Vagina (tissue), 2 donors: ENCODE measurements around the gene EDAR. TPM values are rescaled to one million over a fixed set of nuclear protein-coding genes. Genes with fewer than 3 reads are reported as not detected.

Source experiments
- DNase-seq, 2 donors: peaks; one replicate each; pipeline ENCODE4 v3.0.0-alpha.2; 2017; ENCODE audit errors: extremely low spot score in 2 of 2
- H3K27ac ChIP-seq: fragments of 200-600 bp; sonication (generic); one replicate; pipeline ENCODE4 v1.5.1; 2019
- H3K27me3 ChIP-seq: fragments of 200-600 bp; sonication (generic); one replicate; pipeline ENCODE4 v1.5.1; 2019
- H3K36me3 ChIP-seq, 2 donors: fragments of 200-600 bp; sonication (generic); one replicate each; pipeline ENCODE4 v1.5.1; 2017 to 2019
- H3K4me1 ChIP-seq: fragments of 200-600 bp; sonication (generic); one replicate; pipeline ENCODE4 v1.5.1; 2019
- H3K4me3 ChIP-seq, 2 donors: fragments of 200-600 bp; sonication (generic); 1 replicate in 1 of 2; 2 replicates in 1 of 2; pipeline ENCODE4 v1.5.1; 2016 to 2019
- H3K9me3 ChIP-seq: fragments of 200-600 bp; sonication (generic); one replicate; pipeline ENCODE4 v1.5.1; 2019
- CTCF ChIP-seq, 3 experiments: fragments of 450-650 bp in 2 of 3; fragments of 200-600 bp in 1 of 3; sonication (generic) in 1 of 3; IDR thresholded peaks; one replicate each; pipeline ENCODE4 v1.5.1; 2017 to 2019; ENCODE audit warnings: antibody characterized with exemption in 3 of 3, mild to moderate bottlenecking in 2 of 3, moderate library complexity in 2 of 3
- POLR2A ChIP-seq, 2 donors: fragments of 450-650 bp; IDR thresholded peaks; one replicate each; pipeline ENCODE4 v1.6.1; 2017; ENCODE audit warnings: antibody characterized with exemption in 2 of 2, mild to moderate bottlenecking in 2 of 2, moderate library complexity in 2 of 2
- POLR2AphosphoS5 ChIP-seq, 2 donors: sonication (generic); formaldehyde crosslinking; IDR thresholded peaks; one replicate each; pipeline ENCODE4 v1.9.0; 2017; ENCODE audit warnings: antibody characterized with exemption in 2 of 2, mild to moderate bottlenecking in 2 of 2, low read depth in 1 of 2; ENCODE audit not compliant: insufficient read depth in 1 of 2
- intact Hi-C: fragments of 100-400 bp; cut with DNase I; formaldehyde crosslinking; loops from one replicate; pipeline ENCODE4 v1.15.1; 2023
- total RNA-seq: library from RNA; depleted of rRNA; stranded (reverse); fragments of >200 nt; gene quantifications from one replicate; pipeline ENCODE4 v1.2.3, GENCODE V29; 2016

EDAR gene
- total RNA-seq, 1 donor from 2014 or later: 0.74 TPM

- H3K4me1 ChIP-seq: peaks cover 12% of the 10 kb centered on the region
- TF ChIP-seq POLR2AphosphoS5 (IDR thresholded peaks at IDR 0.05; ENCODE audit: insufficient read depth in 1 of 2, low read depth in 1 of 2): no peak
- TF ChIP-seq POLR2A (IDR thresholded peaks at IDR 0.05): no peak
- no peak for TF ChIP-seq CTCF (IDR thresholded peaks at IDR 0.05)
- H3K36me3 ChIP-seq: no peaks in the 10 kb centered on the region
Observed at GRCh38 chr2:108918156-108918874, 70.7 kb downstream of the EDAR start.

GRCh38 chr2:108917526-108917925, 71.5 kb downstream of the EDAR start:
- intact Hi-C loops: no loop called here
- peaks cover 9% of the 10 kb centered on the region for H3K4me1 ChIP-seq
- DNase-seq: peak; percentile 44 to 91
- no peak overlapping the region for H3K27ac ChIP-seq
- no peaks in the 10 kb centered on the region for H3K36me3 ChIP-seq
- no peak for TF ChIP-seq POLR2A (IDR thresholded peaks at IDR 0.05)
- TF ChIP-seq POLR2AphosphoS5 (IDR thresholded peaks at IDR 0.05; ENCODE audit: insufficient read depth in 1 of 2, low read depth in 1 of 2): no peak
- TF ChIP-seq CTCF (IDR thresholded peaks at IDR 0.05): no peak
- H3K4me3 ChIP-seq: no peak overlapping the region
- no peaks in the 10 kb centered on the region for H3K9me3 ChIP-seq
- no peaks in the 10 kb centered on the region for H3K27me3 ChIP-seq

More at GRCh38 chr2:108918156-108918874, 70.7 kb downstream of the EDAR start:
- peak in 1 of 2 donors; percentile 43 for DNase-seq
- Histone ChIP-seq H3K9me3 (no peaks in the 10 kb centered on the region), H3K4me3 (no peak overlapping the region), H3K27ac (no peak overlapping the region), H3K27me3 (no peaks in the 10 kb centered on the region)
- intact Hi-C loops: no loop called here

- H3K4me1 ChIP-seq: peaks cover 6% of the 10 kb centered on the region
- H3K4me3 ChIP-seq: no peak overlapping the region
- no peaks in the 10 kb centered on the region for H3K9me3 ChIP-seq
- no peak for TF ChIP-seq POLR2A (IDR thresholded peaks at IDR 0.05)
- TF ChIP-seq CTCF (IDR thresholded peaks at IDR 0.05): no peak
- TF ChIP-seq POLR2AphosphoS5 (IDR thresholded peaks at IDR 0.05; ENCODE audit: insufficient read depth in 1 of 2, low read depth in 1 of 2): no peak
- intact Hi-C loops: no loop called here
- no peaks in the 10 kb centered on the region for H3K27me3 ChIP-seq
- H3K27ac ChIP-seq: no peak overlapping the region
- peak; percentile 44 to 95 for DNase-seq
- H3K36me3 ChIP-seq: no peaks in the 10 kb centered on the region
Observed at GRCh38 chr2:108916796-108917421, 72.1 kb downstream of the EDAR start.

- TF ChIP-seq POLR2A (IDR thresholded peaks at IDR 0.05) (no peak), POLR2AphosphoS5 (IDR thresholded peaks at IDR 0.05; ENCODE audit: insufficient read depth in 1 of 2, low read depth in 1 of 2) (no peak), CTCF (IDR thresholded peaks at IDR 0.05) (no peak)
- DNase-seq: no peak
- H3K4me1 ChIP-seq: peaks cover 6% of the 10 kb centered on the region
- H3K27me3 ChIP-seq: no peaks in the 10 kb centered on the region
- H3K36me3 ChIP-seq: no peaks in the 10 kb centered on the region
- no peak overlapping the region for H3K4me3 ChIP-seq
- intact Hi-C loops: no loop called here
- H3K27ac ChIP-seq: no peak overlapping the region
- no peaks in the 10 kb centered on the region for H3K9me3 ChIP-seq
Observed at GRCh38 chr2:108916122-108916795, 72.8 kb downstream of the EDAR start.

- Histone ChIP-seq H3K27ac (no peak overlapping the region), H3K4me3 (no peak overlapping the region), H3K36me3 (no peaks in the 10 kb centered on the region), H3K4me1 (peaks cover 6% of the 10 kb centered on the region), H3K9me3 (no peaks in the 10 kb centered on the region), H3K27me3 (no peaks in the 10 kb centered on the region)
- TF ChIP-seq CTCF (IDR thresholded peaks at IDR 0.05) (no peak), POLR2AphosphoS5 (IDR thresholded peaks at IDR 0.05; ENCODE audit: insufficient read depth in 1 of 2, low read depth in 1 of 2) (no peak), POLR2A (IDR thresholded peaks at IDR 0.05) (no peak)
- intact Hi-C loops: no loop called here
- no peak for DNase-seq
Observed at GRCh38 chr2:108912629-108912902, 76.5 kb downstream of the EDAR start.
